ENCODE measurements around the gene ZFY. TPM values are rescaled to one million over a fixed set of nuclear protein-coding genes. Genes with fewer than 3 reads are reported as not detected.

ZFY gene
- total and polyA plus RNA-seq, 7 donors = 0.16 to 34.6 (median 3.5) TPM; not detected in 2

GRCh38 chrY:3007967-3008366, 72.8 kb downstream of the ZFY start:
- DNase-seq = no peak
- intact Hi-C loops (cut with DNase I) = no loop called here
- Histone ChIP-seq H3K27ac (no peak overlapping the region), H3K27me3 (no peaks in the 10 kb centered on the region), H3K36me3 (no peaks in the 10 kb centered on the region), H3K9me3 (no peaks in the 10 kb centered on the region), H3K4me1 (peaks cover 0 to 18% (median 3%) of the 10 kb centered on the region in 4 donors), H3K4me3 (no peak overlapping the region)
- TF ChIP-seq POLR2A (IDR thresholded peaks at IDR 0.05) (no peak), POLR2AphosphoS5 (IDR thresholded peaks at IDR 0.05) (no peak), CTCF (IDR thresholded peaks at IDR 0.05) (no peak), EP300 (IDR thresholded peaks at IDR 0.05) (no peak)

GRCh38 chrY:3012226-3012625, 77.0 kb downstream of the ZFY start:
- 19 to 62% methylated on average over 4 of the region's 4 CpGs for WGBS, 2 donors
- Histone ChIP-seq H3K9me3 (no peaks in the 10 kb centered on the region), H3K27me3 (no peaks in the 10 kb centered on the region), H3K4me3 (no peak overlapping the region), H3K4me1 (no peaks in the 10 kb centered on the region), H3K27ac (no peak overlapping the region), H3K36me3 (no peaks in the 10 kb centered on the region)
- no peak for TF ChIP-seq POLR2A (IDR thresholded peaks at IDR 0.05)
- no peak for TF ChIP-seq EP300 (IDR thresholded peaks at IDR 0.05)
- TF ChIP-seq CTCF (IDR thresholded peaks at IDR 0.05) = no peak
- no peak for TF ChIP-seq POLR2AphosphoS5 (IDR thresholded peaks at IDR 0.05)
- intact Hi-C loops (cut with DNase I) = no loop called here
- no peak for DNase-seq

GRCh38 chrY:3016594-3016993, 81.4 kb downstream of the ZFY start:
- Histone ChIP-seq H3K4me1 (peaks cover 0 to 5% (median 0%) of the 10 kb centered on the region in 4 donors), H3K4me3 (no peak overlapping the region), H3K27ac (no peak overlapping the region), H3K9me3 (no peaks in the 10 kb centered on the region), H3K27me3 (no peaks in the 10 kb centered on the region), H3K36me3 (no peaks in the 10 kb centered on the region)
- DNase-seq = no peak
- TF ChIP-seq EP300 (IDR thresholded peaks at IDR 0.05) (no peak), POLR2A (IDR thresholded peaks at IDR 0.05) (no peak), CTCF (IDR thresholded peaks at IDR 0.05) (no peak), POLR2AphosphoS5 (IDR thresholded peaks at IDR 0.05) (no peak)
- intact Hi-C loops (cut with DNase I) = no loop called here
- WGBS, 2 donors = 60 to 63% methylated on average over 1 of the region's 1 CpG

GRCh38 chrY:3018546-3018945, 83.4 kb downstream of the ZFY start:
- Histone ChIP-seq H3K9me3 (no peaks in the 10 kb centered on the region), H3K36me3 (no peaks in the 10 kb centered on the region), H3K27ac (no peak overlapping the region), H3K4me3 (no peak overlapping the region), H3K4me1 (peaks cover 0 to 7% (median 0%) of the 10 kb centered on the region in 4 donors), H3K27me3 (no peaks in the 10 kb centered on the region)
- WGBS, 2 donors = 74 to 94% methylated on average over 1 of the region's 1 CpG
- TF ChIP-seq CTCF (IDR thresholded peaks at IDR 0.05) (no peak), POLR2AphosphoS5 (IDR thresholded peaks at IDR 0.05) (no peak), EP300 (IDR thresholded peaks at IDR 0.05) (no peak), POLR2A (IDR thresholded peaks at IDR 0.05) (no peak)
- DNase-seq = no peak
- intact Hi-C loops (cut with DNase I) = no loop called here

- 87 to 94% methylated on average over 11 of the region's 11 CpGs for WGBS, 2 donors
- H3K9me3 ChIP-seq = no peaks in the 10 kb centered on the region
- intact Hi-C loops (cut with DNase I) = no loop called here
Measured at GRCh38 chrY:3019584-3019983, 84.4 kb downstream of the ZFY start.

More at GRCh38 chrY:3019584-3019983, 84.4 kb downstream of the ZFY start:
- Histone ChIP-seq H3K4me1 (peaks cover 0 to 12% (median 0%) of the 10 kb centered on the region in 4 donors), H3K27ac (no peak overlapping the region), H3K4me3 (no peak overlapping the region), H3K36me3 (no peaks in the 10 kb centered on the region), H3K27me3 (no peaks in the 10 kb centered on the region)
- no peak for TF ChIP-seq EP300 (IDR thresholded peaks at IDR 0.05)
- TF ChIP-seq POLR2A (IDR thresholded peaks at IDR 0.05) = no peak
- TF ChIP-seq CTCF (IDR thresholded peaks at IDR 0.05) = no peak
- no peak for TF ChIP-seq POLR2AphosphoS5 (IDR thresholded peaks at IDR 0.05)
- no peak for DNase-seq
